Measurements from ENCODE around the gene ANKRD13B.

ANKRD13B gene

DNA sequence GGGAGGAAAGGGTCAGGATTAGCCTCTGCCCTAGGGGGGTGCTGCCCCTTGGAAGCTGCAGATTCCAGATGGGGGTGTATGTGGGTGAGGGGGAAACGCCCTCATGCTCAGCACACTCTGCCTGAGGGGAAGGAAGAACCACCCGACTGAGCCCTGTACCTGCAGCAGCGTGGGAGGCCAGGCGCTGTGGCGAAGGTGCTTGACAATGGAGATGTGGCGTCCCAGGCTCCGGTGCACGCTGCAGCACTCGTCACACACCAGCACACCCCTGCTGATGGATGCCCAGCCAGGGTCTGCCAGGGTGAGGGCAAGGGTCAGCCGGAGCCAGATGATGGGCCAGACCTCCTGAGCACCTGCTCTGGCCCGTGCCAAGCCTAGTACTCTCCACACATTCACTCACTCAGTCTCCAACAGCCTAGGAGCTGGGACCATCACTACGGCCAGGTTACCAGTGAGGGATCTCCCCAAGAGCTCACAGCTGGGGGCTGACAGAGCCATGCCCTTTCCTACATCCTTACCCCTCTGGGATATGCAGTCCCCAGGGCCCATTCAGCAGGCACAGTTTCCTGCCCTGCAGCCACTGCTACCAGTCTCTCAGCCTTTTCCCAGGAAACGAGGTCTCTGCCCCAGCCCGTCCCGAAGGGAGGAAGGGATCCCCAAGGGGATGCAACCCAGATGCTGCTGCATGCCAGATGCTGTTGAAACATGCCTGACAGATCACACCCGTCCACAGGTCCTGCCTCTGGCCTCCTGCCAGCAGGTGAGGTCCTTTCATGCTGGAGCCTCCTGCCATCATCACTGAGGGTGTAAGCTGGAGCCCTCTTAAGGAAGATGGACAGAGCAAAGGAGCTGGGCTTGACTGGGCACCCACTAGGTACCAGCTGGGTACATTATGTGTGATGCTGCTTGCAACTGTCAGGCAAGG lies 9.3 kb upstream of the ANKRD13B start:
- peak; percentile 58 for DNase-seq

DNA sequence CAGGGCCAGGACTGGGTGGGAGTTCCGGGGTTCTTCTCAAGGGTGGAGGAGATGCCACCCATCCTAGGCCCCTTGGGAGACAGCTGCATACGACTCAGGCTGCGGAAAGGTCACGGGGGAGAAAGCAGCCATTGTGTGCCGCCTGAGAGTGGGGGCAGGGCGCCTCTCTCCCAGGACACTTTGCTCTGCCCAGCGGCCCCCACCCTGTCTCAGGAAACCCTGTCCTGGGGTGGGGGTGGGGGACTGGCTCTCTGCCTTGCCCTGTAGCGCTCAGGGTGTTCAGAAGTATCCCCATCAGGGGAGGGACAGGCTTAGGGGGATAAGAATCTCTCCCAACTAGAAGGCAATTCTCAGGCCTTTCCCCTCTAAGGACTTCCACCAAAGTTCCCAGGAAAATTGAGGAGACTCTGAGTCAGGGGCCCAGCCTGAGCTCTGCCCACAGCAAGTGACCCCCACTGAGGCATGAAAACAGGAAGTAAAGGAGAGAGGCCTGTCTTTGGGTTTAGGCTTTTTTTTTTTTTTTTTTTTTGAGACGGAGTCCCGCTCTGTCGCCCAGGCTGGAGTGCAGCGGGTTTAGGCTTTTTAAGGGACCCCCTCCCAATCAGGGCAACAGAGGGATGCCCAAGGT lies 8.4 kb upstream of the ANKRD13B start:
- no peak for DNase-seq

GRCh38 chr17:29585080-29585751 lies 7.7 kb upstream of the ANKRD13B start:
- DNase-seq, result no peak

DNA sequence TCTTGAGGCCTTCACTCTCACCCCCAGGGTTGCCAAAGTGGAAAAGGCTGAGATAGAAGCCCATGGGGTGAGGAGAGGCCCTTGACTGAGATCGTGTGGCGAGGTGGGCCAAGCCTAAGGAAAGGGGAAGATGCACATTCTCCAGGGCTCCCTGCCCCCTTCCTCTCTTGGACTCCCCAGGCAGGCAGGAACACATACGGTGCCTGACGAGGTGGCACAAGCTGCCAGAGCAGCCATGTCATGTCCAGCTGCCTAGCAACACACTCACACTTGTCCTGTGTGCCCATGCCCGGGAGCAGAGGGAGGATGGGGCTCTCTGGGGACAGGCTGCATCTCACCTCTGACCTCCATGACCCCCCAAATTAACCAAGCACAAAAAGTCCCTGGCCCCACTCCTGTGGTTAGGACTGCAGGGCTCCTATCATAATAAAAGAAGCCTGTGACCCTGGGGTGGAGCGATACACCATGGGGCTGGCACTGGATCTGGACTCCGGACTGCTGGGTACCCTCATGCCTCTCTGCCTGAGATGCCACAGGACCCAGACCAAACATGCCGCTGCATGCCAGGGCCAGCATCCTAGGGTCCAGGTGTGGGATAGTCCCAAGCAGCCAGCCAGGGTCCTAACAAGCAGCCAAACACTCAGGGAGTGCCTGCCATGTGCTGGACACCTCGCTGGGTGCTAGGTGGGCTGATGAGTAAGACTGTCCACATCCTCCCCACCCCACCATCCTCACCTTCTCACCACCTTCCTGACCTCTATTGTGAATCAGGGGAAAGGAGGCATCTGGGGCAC lies 6.1 kb upstream of the ANKRD13B start:
- DNase-seq, result no peak

- DNase-seq, result no peak
These were observed 5.3 kb upstream of the ANKRD13B start for GRCh38 chr17:29587591-29587990.

DNA sequence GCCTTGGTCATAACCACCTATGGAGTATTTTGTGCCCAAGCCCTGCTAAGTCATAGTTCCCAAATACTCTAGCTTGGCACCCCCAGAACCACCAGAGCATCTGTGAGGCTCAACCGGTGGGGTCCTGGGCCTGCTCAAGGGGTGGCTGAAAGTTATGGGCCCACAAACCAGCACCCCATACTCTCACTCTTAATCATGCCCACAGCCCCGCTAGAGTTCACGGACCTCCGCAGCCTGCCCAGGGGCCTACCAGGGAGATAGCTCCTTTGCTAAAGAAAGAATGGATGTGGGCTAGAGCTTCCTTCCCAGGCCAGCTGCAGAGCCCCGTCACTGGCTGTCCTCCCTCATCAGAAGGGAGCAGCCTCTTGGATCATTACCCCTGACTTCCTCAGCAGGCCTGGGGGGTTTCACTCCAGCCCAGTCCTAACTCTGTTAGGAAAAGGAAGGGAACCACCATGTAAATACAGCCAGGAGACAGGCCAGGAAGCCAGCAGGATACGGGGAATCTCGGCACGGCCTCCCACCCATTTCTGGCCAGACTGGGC lies 4.8 kb upstream of the ANKRD13B start:
- DNase-seq, result no peak

DNA sequence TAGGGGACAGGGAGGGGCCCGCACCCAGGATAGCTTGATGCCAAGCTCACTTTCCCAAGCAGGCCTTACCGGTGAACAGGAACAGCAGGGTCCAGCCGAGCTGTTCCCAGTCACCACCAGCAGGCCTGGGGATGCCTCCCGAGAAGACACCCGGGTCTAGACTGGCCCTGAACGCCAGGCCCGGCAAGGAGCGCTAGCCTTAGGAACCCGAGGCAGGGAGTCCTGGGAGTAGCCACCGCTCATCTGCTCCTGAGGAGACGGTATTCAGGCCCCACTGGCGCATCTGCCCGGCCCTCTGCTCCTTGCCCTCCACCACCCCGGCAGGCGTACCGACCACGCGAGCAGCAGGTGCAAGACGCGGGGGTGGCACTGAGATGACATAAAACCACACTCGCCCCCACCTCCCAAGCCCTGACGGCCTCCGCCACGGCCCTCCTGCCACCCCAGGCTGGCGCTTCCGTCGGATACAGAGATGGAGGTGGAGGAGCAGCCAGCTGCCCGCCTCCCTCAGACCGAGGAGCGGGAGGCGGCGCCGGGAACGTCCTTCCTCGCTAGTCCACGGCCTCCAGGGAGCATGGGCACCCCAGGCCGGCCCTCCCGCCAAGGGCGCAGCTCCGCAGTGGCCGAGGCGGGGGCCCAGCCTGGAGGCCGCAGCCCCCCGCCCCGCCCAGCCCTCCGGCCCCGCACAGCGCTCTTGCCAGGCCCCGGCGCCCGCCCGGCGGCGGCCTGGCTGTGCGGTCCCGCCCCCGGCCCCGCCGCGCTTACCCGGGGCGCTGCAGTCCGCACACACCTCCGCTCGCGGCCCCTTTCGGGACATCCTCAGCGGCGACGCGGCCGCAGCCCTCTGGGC lies 4.1 kb upstream of the ANKRD13B start:
- DNase-seq, result peak; percentile 23

DNA sequence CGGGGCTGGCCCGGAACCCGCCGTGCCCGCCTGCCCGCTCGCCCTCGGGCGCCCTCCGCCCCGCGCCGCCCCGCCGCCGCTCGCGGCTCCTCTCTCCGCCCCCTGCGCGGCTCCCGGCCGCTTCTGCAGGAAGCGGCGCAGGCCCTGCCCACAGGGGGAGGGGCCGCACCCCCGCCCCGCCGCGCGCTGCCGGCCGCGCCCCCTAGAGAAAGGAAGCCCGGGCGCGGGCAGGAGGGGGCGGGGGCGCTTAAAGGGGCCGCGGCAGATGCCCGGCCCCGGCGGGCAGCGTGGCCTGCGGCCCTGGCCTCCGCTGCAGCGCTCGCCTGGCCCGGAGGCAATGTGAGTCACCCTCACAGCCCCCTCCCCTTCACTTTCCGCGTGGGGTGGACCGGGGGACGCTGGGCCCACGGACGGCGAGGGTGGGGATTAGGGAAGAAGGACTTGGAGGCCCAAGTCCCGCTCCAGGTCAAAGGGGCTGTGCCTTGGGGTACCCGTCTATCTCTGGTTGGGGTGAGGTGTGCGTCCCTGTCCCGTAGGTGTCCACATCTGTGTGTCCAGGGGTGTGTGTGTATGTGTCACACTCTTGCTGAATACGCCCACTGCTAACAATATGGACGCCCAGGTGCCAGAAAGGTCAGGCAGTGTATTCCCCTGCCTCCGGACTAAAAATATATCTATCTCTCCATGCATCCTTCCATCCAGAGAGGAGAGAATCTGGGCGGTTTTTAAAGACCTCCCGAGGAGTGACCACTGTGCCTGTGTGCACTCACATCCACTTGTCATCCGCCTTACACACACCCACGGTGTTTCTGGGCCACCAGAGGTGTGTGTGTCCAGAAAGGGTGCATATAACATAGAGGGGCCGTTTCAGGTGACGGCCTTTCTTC lies 3.2 kb upstream of the ANKRD13B start, which contains the start of gene GIT1:
TSS of gene GIT1 (minus strand) at position 125 of the 887 bp plus-strand sequence. CDS start 270 bp downstream, outside the sequence.
- peak; percentile 68 for DNase-seq

GRCh38 chr17:29590411-29591145 lies 2.4 kb upstream of the ANKRD13B start:
- DNase-seq, result peak; percentile 60

DNA sequence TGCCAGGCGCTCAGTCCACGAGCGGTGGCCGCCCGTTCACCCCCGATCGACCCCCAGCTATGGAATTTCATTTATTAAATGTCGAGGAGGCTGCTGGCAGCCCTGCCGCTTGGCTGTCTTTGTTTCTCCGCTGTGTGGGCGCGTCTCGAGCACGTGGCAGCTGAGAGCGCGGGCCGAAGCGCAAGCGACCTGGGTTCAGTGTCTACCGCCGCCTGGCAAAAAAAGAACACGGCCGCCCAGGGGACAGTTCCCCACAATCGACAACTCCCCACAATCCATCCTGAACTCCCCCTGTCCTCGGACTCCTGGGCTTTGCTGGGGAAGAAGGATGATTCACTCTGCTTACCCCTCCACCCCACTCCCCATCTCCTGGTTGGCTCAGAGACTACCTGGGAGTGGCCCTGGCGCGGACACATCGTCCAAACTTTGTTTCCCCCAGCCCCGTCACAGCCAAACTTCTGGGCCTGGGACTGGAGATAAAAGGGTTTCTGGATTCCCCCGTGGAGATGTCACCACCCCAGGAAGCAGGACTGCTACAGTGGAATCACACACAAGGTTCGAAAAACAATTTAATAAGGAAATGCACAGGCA lies 1.7 kb upstream of the ANKRD13B start:
- peak; percentile 73 for DNase-seq

DNA sequence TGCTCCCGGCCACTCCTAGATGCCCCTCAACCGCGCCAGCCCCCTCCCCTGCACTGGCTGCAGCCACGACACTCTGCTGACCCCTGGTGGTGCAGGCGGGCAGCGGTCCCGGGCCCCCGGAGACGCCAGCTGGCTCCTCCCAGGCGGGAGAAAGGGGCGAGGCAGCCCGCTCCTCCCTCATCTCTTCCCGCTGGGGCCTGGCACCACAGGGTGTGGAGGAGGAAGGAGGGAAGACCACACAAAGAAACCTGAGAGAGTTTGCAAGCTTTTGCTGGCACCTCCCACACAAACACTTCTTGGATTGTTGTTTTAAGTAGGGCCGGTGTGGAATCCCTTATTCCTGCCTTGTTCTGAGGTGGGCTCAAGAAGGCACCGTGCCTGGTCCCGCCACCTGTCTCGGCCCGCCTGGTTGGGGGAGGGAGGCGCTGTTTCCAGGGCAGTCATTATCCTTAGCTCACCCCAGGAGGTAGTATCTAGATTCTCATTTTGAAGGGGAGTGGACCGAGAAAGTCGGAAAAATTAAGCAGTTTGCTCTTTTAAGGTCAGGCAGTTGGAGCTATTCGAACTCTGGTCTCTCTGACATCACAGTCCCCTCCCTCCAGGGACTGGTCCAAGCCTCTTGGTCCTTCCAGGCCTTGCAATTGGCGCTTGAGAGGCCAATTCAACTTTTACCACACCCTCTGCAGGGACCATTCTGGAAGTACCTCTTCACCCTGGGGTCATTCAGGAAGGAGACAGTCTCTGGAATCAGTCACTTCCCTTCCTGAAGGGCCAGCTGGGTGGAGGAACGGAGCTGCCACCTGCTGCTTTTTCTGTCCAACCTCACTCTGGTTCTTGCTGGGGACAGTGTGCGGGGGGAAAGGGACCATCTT lies 959 bp upstream of the ANKRD13B start:
- DNase-seq, result peak; percentile 89

DNA sequence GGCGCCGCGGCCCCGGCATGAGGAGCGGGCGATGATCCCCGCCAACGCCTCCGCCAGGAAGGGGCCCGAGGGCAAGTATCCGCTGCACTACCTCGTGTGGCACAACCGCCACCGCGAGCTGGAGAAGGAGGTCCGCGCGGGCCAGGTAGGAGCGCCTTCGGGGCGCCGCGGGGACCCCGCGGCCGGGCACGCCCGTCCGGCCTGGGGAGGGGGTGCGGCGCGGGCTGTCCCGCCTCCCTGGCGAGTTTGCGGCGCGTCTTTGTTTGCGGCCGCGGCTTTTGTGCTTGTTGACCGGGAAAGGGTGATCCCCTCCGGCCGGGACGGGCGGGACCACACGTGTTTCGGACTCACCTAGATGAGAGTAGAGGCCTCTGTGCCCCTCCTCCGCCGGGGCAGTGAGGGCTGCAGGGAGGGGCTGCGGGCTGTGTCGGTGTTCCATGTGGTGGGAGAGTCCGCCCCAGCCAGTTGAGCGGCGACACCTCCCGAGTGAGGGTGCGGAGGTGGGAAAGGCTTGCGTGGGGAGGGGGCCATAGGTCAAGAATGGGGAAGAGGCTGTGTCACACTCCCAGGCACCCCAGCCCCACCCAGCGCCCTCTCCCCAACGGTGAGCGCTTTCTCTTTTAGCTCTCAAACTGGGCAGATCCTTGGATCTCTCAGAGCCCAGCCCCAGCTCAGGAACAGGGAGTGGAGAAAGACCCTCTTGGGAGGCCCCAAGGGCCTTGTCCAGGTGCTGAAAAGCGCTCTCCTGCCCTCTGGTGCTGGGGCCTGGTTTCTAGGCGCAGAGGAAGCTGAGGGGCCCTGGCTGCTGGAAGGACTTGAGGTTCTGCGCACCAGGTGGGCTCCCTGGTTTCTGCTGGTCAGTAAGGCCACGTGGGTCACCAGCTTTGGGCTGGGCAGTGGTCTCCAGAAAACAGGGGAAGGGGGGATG lies 923 bp downstream of the ANKRD13B start:
- peak; percentile 24 for DNase-seq

DNA sequence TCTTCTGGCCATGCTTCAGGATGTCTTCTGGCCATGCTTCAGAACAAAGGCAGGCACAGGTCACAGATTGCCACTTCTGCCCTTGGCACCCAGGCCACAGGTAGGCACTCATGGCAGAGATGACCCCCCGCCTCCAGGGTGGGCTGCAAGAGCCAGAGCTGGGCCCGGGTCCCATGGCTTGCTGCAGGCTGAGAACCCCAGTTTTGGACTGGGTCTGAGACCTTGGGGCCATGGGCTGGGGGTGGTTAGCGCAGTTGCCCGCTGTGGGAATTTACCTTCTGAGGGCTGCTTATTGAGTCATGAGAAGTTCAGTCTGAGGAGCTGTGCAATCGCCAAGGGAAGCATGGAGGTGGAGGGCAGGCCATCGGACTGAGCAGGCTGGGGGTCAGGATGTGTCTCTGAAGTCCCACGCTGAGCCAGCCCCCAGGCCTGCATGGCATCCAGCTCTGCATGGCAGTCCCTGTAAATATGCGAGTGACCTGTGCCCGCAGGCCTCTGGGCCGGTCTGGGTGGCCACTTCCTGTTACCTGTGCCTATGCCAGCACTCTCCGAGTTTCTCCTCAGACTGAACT lies 1.7 kb downstream of the ANKRD13B start:
- no peak for DNase-seq

DNA sequence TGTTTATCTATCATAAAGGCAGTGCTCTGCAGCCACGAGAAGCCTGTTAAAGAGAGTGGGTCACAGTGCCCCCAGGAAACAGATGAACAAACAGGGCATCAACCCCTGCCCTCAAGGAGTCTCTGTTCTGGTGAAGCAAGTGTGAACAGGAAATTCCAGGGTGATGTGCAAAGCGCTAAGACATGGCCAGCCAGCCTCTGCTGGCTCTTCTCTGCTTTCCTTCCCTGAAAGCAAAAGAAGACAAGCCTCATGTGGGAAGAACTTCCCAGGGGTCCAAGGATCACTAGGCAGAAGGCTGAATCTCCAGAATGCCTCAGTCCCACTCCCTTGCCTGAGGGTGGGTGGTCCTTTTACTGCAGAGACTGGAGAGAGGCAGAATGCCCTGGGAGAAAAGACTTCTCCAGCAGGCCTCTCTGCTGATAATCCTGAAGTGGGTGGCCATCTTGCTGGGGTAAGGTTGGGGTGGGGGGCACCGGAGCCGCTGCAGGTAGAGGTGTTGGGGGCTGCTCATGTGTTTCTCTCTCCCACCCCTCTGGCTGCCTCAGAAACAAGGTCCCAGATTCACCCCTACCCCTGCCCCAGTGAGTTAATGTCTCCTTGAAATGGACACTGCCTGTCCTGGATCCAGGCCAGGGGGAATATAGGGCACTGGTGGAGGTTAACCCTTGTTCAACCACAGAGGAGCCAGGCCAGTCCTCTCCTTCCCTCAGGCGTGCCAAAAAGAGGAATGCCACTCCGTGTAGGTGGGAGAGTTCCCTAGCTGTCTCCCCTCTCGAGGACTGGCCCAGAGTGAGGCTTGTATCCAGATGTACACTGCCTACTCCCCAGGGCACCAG lies 2.4 kb downstream of the ANKRD13B start:
- no peak for DNase-seq

DNA sequence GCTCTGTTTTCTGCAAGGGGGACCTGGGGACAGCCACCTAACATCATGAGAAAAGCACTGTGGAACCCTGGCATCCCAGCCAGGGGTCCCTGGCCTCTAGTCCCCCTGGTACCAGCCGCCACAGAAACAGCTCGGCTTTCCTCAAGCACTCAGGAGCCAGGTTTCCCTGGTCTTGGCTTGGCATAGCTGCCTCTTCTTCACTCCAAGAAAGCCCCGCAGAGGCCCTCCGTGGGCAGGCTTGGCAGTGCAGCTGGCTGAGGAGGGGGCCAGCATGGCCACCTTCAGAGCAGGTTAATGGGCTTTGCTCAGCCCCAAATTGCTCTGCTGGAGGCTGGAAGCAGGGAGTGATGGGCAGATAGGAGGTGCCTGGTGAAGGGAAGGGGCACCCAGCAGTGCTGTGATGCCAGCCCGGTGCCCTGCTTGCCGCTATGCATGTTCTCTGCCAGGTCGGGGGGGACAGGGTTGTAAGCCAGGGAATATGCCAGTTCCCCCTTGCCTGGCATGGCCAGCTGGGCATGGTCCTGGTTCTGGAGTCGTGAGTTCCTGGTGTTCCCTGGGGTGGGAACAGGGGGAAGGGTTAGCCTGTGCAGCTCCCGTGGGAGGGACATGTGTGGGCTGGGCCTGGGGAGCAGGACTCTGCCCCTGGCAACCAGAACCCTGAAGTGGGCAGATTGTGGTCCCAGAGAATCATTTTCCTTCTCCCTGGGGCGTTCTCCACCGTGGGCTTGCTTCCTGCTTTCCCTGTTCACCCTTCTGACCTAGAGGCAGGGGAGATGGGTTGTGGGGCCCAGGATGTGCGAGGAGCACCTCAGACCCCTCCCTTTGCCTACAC lies 3.2 kb downstream of the ANKRD13B start:
- no peak for DNase-seq

Data from NCI-H1105 treated with DMSO at 0.1 percent for 48 hours (cell line).